ENCODE data around the gene AP4E1.

AP4E1 gene

DNA sequence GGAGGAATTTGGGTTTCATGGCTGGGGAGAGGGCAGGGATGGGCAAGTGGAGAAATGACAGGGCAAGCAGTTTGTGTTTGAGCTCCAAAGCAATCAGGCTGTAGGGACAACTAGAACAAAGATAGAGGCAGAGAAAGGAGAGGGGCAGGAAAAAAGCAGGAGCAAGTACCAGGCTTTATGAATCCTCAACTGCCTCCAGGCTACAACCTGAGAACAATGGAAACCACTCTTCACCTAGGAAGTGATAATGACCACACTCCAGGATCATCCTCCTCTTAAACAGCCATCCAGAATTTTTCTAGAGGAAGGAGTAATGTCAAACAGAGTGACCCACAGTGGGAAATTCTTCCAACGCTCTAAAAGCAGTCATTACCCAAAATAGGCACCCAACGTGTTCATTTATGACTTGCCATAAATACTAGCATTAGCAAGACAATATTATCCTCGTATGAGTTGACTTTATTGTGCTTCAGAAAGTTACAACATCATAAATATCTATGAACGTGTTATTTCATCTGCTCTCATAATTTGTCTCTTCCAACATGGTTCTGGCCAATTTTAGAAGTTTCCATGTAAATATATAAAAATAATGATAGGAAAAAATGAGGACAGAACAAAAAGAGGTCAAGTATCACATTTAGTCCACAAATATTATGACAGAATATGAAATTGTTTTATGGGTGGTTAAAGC, 135.7 kb downstream of the AP4E1 start:
- no peaks in the 10 kb centered on the region for H3K4me1 Mint-ChIP-seq (ENCODE audit: low read depth)
- peaks cover 2% of the 10 kb centered on the region for H3K27me3 Mint-ChIP-seq
- H3K36me3 Mint-ChIP-seq (ENCODE audit: low read depth): no peaks in the 10 kb centered on the region
- no peak for DNase-seq
- no peak overlapping the region for H3K4me3 Mint-ChIP-seq
- H3K27ac Mint-ChIP-seq: no peak overlapping the region
- H3K9me3 Mint-ChIP-seq: no peaks in the 10 kb centered on the region

- H3K9me3 Mint-ChIP-seq: no peaks in the 10 kb centered on the region
- peaks cover 6% of the 10 kb centered on the region for H3K27me3 Mint-ChIP-seq
- H3K4me3 Mint-ChIP-seq: no peak overlapping the region
- no peak for DNase-seq
- H3K27ac Mint-ChIP-seq: no peak overlapping the region
- no peaks in the 10 kb centered on the region for H3K36me3 Mint-ChIP-seq (ENCODE audit: low read depth)
- no peaks in the 10 kb centered on the region for H3K4me1 Mint-ChIP-seq (ENCODE audit: low read depth)
Observed at GRCh38 chr15:51046016-51046415, 137.5 kb downstream of the AP4E1 start.

GRCh38 chr15:51046799-51047449, 138.4 kb downstream of the AP4E1 start:
- no peaks in the 10 kb centered on the region for H3K4me1 Mint-ChIP-seq (ENCODE audit: low read depth)
- no peak overlapping the region for H3K27ac Mint-ChIP-seq
- no peaks in the 10 kb centered on the region for H3K9me3 Mint-ChIP-seq
- no peaks in the 10 kb centered on the region for H3K36me3 Mint-ChIP-seq (ENCODE audit: low read depth)
- peaks cover 6% of the 10 kb centered on the region for H3K27me3 Mint-ChIP-seq
- no peak for DNase-seq
- H3K4me3 Mint-ChIP-seq: no peak overlapping the region

DNA sequence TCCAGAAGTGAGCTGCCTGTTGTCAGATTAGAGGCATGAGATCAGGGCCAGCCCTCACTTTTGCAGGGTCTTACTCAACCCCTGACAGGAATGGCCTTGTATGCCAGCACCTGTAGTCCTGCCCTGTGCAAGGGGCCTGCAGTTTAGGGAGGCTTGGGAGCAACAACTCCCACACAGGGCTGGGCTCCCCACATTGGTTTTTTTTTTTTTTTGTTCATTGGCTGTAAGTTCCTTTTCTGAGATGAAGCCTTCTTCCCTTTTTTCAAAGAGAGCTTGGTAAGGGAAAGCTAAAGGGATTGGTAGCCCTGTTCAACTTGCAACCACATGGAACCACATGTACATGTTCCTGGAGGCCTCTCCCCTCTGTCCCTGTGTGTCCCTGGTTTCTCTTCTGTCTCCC, 139.8 kb downstream of the AP4E1 start:
- Mint-ChIP-seq H3K36me3 (ENCODE audit: low read depth) (no peaks in the 10 kb centered on the region), H3K4me3 (no peak overlapping the region), H3K4me1 (ENCODE audit: low read depth) (no peaks in the 10 kb centered on the region), H3K27ac (no peak overlapping the region), H3K27me3 (peaks cover 6% of the 10 kb centered on the region), H3K9me3 (no peaks in the 10 kb centered on the region)
- no peak for DNase-seq

DNA sequence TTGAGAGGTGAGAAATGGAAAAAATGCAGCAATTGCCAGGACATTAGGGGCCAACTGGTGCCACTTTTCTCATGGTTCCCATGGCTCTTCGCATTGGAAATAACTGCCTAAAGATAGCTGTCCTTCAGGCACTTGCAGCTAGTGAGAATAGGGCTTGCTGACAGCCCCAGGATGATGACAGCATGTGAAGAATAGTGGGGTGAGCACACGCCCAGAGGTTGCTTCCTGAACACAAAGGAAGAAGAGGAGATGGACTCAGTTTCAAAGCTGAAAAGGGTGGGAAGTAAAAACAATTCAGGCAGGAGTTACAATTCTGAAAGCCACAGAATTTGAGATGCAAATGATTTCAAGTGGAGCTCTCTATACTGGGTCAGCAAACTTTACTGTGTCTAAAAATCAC, 140.6 kb downstream of the AP4E1 start:
- Mint-ChIP-seq H3K27me3 (peaks cover 6% of the 10 kb centered on the region), H3K4me1 (ENCODE audit: low read depth) (no peaks in the 10 kb centered on the region), H3K9me3 (no peaks in the 10 kb centered on the region), H3K27ac (no peak overlapping the region), H3K4me3 (no peak overlapping the region), H3K36me3 (ENCODE audit: low read depth) (no peaks in the 10 kb centered on the region)
- no peak for DNase-seq

DNA sequence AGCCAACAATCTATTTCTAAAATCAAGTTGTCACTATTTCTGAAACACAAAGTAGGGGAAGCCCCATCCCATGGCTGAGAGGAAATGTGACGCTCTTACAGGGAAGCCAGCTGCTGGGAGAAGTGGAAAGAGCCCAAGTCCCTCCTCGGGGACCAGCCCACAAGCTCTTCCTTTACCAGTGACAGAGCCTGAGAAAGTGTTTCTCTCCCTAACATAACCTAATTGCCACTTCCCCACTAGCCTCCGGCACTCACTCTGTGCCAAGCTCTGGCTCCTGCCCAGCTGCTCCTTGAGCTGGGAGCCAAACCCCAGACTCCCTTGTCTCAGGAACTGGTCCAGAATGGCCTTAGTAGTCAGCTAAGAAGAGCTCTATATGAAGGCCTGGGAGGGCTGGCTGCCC, 143.3 kb downstream of the AP4E1 start:
- no peaks in the 10 kb centered on the region for H3K36me3 Mint-ChIP-seq (ENCODE audit: low read depth)
- no peak overlapping the region for H3K27ac Mint-ChIP-seq
- peaks cover 10% of the 10 kb centered on the region for H3K27me3 Mint-ChIP-seq
- H3K4me1 Mint-ChIP-seq (ENCODE audit: low read depth): no peaks in the 10 kb centered on the region
- no peak overlapping the region for H3K4me3 Mint-ChIP-seq
- no peak for DNase-seq
- H3K9me3 Mint-ChIP-seq: no peaks in the 10 kb centered on the region

DNA sequence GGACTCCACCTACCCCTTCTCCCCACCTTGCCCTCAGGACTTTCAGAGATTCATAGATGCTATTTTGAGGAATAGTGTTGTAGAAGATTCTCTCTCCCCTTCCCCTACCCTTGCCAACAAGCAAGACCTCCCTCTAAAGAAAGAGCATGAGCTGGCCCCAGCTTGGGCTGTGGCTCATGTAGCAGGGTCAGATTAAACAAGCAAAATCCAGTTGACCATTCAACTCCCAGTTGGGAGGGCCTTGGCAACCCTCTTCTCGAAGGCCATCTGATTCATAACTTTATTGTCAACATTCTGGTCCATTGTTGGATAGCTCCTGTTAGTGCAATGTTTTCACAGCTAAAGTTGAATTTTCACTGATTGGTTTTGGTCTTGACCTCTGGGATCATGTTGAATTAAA, 145.1 kb downstream of the AP4E1 start:
- DNase-seq: no peak
- Mint-ChIP-seq H3K27me3 (peaks cover 22% of the 10 kb centered on the region), H3K4me3 (no peak overlapping the region), H3K4me1 (ENCODE audit: low read depth) (no peaks in the 10 kb centered on the region), H3K27ac (no peak overlapping the region), H3K9me3 (no peaks in the 10 kb centered on the region), H3K36me3 (ENCODE audit: low read depth) (no peaks in the 10 kb centered on the region)

DNA sequence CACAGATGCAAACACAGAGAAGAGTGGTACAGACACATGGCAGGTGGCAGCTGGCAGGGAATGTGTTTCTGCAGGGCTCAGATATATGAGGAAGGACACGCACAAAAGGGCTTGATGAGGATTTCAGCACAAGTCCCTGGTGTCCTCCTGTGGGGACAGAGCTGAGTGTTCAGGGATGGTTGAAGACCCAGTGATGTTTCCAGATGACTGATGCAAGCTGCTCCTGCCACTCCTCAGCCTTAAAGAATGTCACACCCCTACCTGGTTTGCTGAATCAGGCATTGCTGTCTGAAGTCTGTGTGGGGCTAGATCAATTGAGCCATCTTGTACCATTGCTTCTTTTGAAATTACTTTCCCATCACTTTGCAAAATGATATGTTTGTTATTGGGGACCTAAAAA, 146.1 kb downstream of the AP4E1 start:
- H3K27me3 Mint-ChIP-seq: peaks cover 23% of the 10 kb centered on the region
- no peaks in the 10 kb centered on the region for H3K4me1 Mint-ChIP-seq (ENCODE audit: low read depth)

More for the DNA sequence above, 146.1 kb downstream of the AP4E1 start:
- H3K27ac Mint-ChIP-seq: no peak overlapping the region
- H3K9me3 Mint-ChIP-seq: no peaks in the 10 kb centered on the region
- H3K36me3 Mint-ChIP-seq (ENCODE audit: low read depth): no peaks in the 10 kb centered on the region
- no peak for DNase-seq
- H3K4me3 Mint-ChIP-seq: no peak overlapping the region
